Nephron (organoid): Measurements from ENCODE around the gene SAXO2.
"Not testable (repeated sequence)": the region's sequence is repeated elsewhere in the genome, so short reads cannot be mapped to it uniquely, and the experiment has no call there.

ENCODE experiments used
- H3K27ac Mint-ChIP-seq, 3 experiments: 2 replicates each; pipeline ENCODE4 v1.8.0; 2020; ENCODE audit warnings: mixed read lengths in 3 of 3, mild to moderate bottlenecking in 2 of 3, moderate library complexity in 1 of 3
- H3K27me3 Mint-ChIP-seq: 2 replicates; pipeline ENCODE4 v1.8.0; 2021; ENCODE audit warnings: low read depth, mild to moderate bottlenecking, moderate library complexity, mixed read lengths
- H3K36me3 Mint-ChIP-seq: 2 replicates; pipeline ENCODE4 v1.8.0; 2020; ENCODE audit warnings: low read depth, mixed read lengths
- H3K4me1 Mint-ChIP-seq: 2 replicates; pipeline ENCODE4 v1.8.0; 2020; ENCODE audit warnings: mixed read lengths
- H3K4me3 Mint-ChIP-seq, 3 experiments: 2 replicates each; pipeline ENCODE4 v1.8.0; 2020; ENCODE audit warnings: mild to moderate bottlenecking in 3 of 3, mixed read lengths in 3 of 3, moderate library complexity in 2 of 3
- H3K9me3 Mint-ChIP-seq: 2 replicates; pipeline ENCODE4 v1.8.0; 2020; ENCODE audit warnings: mixed read lengths
- CTCF ChIP-seq, 3 experiments: fragments of 200-600 bp; sonication (generic); IDR thresholded peaks; one replicate each; pipeline ENCODE4 v1.5.0; 2021; ENCODE audit warnings: antibody characterized with exemption in 3 of 3; ENCODE audit not compliant: unreplicated experiment in 3 of 3

Gene SAXO2

GRCh38 chr15:82239685-82240391 is 22.8 kb upstream of the SAXO2 start:
- no peak for TF ChIP-seq CTCF (IDR thresholded peaks at IDR 0.05; ENCODE audit: unreplicated experiment in 3 of 3)
- peaks cover 27% of the 10 kb centered on the region for H3K36me3 Mint-ChIP-seq
- no peaks in the 10 kb centered on the region for H3K9me3 Mint-ChIP-seq
- H3K27ac Mint-ChIP-seq, result no peak overlapping the region
- H3K4me1 Mint-ChIP-seq, result no peaks in the 10 kb centered on the region
- no peak overlapping the region for H3K4me3 Mint-ChIP-seq
- H3K27me3 Mint-ChIP-seq, result no peaks in the 10 kb centered on the region

GRCh38 chr15:82241836-82242499 is 20.6 kb upstream of the SAXO2 start:
- H3K4me3 Mint-ChIP-seq, H3K4me1 Mint-ChIP-seq, H3K27ac Mint-ChIP-seq, H3K9me3 Mint-ChIP-seq, H3K27me3 Mint-ChIP-seq: not testable (repeated sequence)
- peaks cover 29% of the 10 kb centered on the region for H3K36me3 Mint-ChIP-seq

- peaks cover 32% of the 10 kb centered on the region for H3K36me3 Mint-ChIP-seq
- not testable (repeated sequence) for H3K27me3 Mint-ChIP-seq, H3K4me3 Mint-ChIP-seq, H3K9me3 Mint-ChIP-seq, H3K4me1 Mint-ChIP-seq, H3K27ac Mint-ChIP-seq
Measured at GRCh38 chr15:82243644-82244043, 19.0 kb upstream of the SAXO2 start.

GRCh38 chr15:82245956-82246355 is 16.7 kb upstream of the SAXO2 start:
- not testable (repeated sequence) for H3K27me3 Mint-ChIP-seq, H3K4me1 Mint-ChIP-seq, H3K4me3 Mint-ChIP-seq

GRCh38 chr15:82248261-82248660 is 14.4 kb upstream of the SAXO2 start:
- not testable (repeated sequence) for H3K4me3 Mint-ChIP-seq, H3K9me3 Mint-ChIP-seq, H3K4me1 Mint-ChIP-seq, H3K27me3 Mint-ChIP-seq, H3K27ac Mint-ChIP-seq
- peaks cover 22% of the 10 kb centered on the region for H3K36me3 Mint-ChIP-seq

More at GRCh38 chr15:82245956-82246355, 16.7 kb upstream of the SAXO2 start:
- peaks cover 18% of the 10 kb centered on the region for H3K36me3 Mint-ChIP-seq
- H3K9me3 Mint-ChIP-seq, H3K27ac Mint-ChIP-seq: not testable (repeated sequence)

- Mint-ChIP-seq H3K4me3 (peak overlapping the region; percentile 93 to 95 (median 93)), H3K4me1 (peaks cover 22% of the 10 kb centered on the region)
- not testable (repeated sequence) for H3K9me3 Mint-ChIP-seq
Measured at GRCh38 chr15:82261566-82262421, 824 bp upstream of the SAXO2 start.

GRCh38 chr15:82263350-82263749 is 732 bp downstream of the SAXO2 start:
- peaks cover 4% of the 10 kb centered on the region for H3K36me3 Mint-ChIP-seq
- H3K9me3 Mint-ChIP-seq, result no peaks in the 10 kb centered on the region
- peak overlapping the region; percentile 93 to 95 (median 93) for H3K4me3 Mint-ChIP-seq
- peak overlapping the region; percentile 27 to 66 (median 41) for H3K27ac Mint-ChIP-seq
- peaks cover 22% of the 10 kb centered on the region for H3K4me1 Mint-ChIP-seq
- no peak for TF ChIP-seq CTCF (IDR thresholded peaks at IDR 0.05; ENCODE audit: unreplicated experiment in 3 of 3)
- H3K27me3 Mint-ChIP-seq, result peaks cover 3% of the 10 kb centered on the region

More at GRCh38 chr15:82261566-82262421, 824 bp upstream of the SAXO2 start:
- not testable (repeated sequence) for H3K27me3 Mint-ChIP-seq
- Mint-ChIP-seq H3K27ac (peak overlapping the region; percentile 49 to 75 (median 68)), H3K36me3 (peaks cover 14% of the 10 kb centered on the region)

GRCh38 chr15:82267137-82267536 is 4.5 kb downstream of the SAXO2 start:
- not testable (repeated sequence) for H3K27ac Mint-ChIP-seq, H3K27me3 Mint-ChIP-seq

GRCh38 chr15:82268454-82268853 is 5.8 kb downstream of the SAXO2 start:
- H3K4me1 Mint-ChIP-seq, H3K27ac Mint-ChIP-seq, H3K4me3 Mint-ChIP-seq, H3K27me3 Mint-ChIP-seq, H3K9me3 Mint-ChIP-seq, H3K36me3 Mint-ChIP-seq: not testable (repeated sequence)

More at GRCh38 chr15:82267137-82267536, 4.5 kb downstream of the SAXO2 start:
- H3K4me3 Mint-ChIP-seq, H3K9me3 Mint-ChIP-seq, H3K36me3 Mint-ChIP-seq: not testable (repeated sequence)
- peaks cover 11% of the 10 kb centered on the region for H3K4me1 Mint-ChIP-seq
